Adrenal gland (tissue), 12 donors: ENCODE results near the gene MED20. TPM values are rescaled to one million over a fixed set of nuclear protein-coding genes. Genes with fewer than 3 reads are reported as not detected.

Experiments used
- DNase-seq, 7 donors: peaks; one replicate each; pipeline ENCODE4 v3.0.0-alpha.2; 2019 to 2020
- H3K27ac ChIP-seq, 5 donors: fragments of 200-600 bp; sonication (generic) in 4 of 5; 1 replicate in 3 of 5; 2 replicates in 2 of 5; pipeline versions ENCODE4 v1.5.1 to v1.8.0; 2016 to 2020; ENCODE audit warnings: mild to moderate bottlenecking in 1 of 5
- H3K27me3 ChIP-seq: fragments of 200-600 bp; 2 replicates; pipeline ENCODE4 v1.8.0; 2021
- H3K36me3 ChIP-seq, 2 donors: fragments of 200-600 bp; replicated peaks in 1 of 2; 1 replicate in 1 of 2; 2 replicates in 1 of 2; pipeline versions ENCODE4 v1.5.1 to v1.8.0; 2018 to 2022
- H3K4me1 ChIP-seq, 2 donors: fragments of 200-600 bp; replicated peaks in 1 of 2; 1 replicate in 1 of 2; 2 replicates in 1 of 2; pipeline versions ENCODE4 v1.5.1 to v1.8.0; 2018 to 2021
- H3K4me3 ChIP-seq, 4 donors: fragments of 200-600 bp; sonication (generic) in 3 of 4; one replicate each; pipeline ENCODE4 v1.5.1; 2016 to 2018
- H3K9me3 ChIP-seq, 3 donors: fragments of 200-600 bp; sonication (generic) in 1 of 3; replicated peaks in 1 of 3; 1 replicate in 2 of 3; 2 replicates in 1 of 3; pipeline versions ENCODE4 v1.5.1 to v1.8.0; 2016 to 2021
- CTCF ChIP-seq, 6 experiments: fragments of 450-650 bp in 4 of 6; fragments of 200-600 bp in 2 of 6; sonication (generic) in 1 of 6; IDR thresholded peaks; 1 replicate in 5 of 6; 2 replicates in 1 of 6; pipeline versions ENCODE4 v1.5.1 to v1.8.0; 2016 to 2021; ENCODE audit warnings: antibody characterized with exemption in 6 of 6, mild to moderate bottlenecking in 2 of 6, moderate library complexity in 1 of 6
- POLR2A ChIP-seq, 2 donors: fragments of 450-650 bp; IDR thresholded peaks; one replicate each; pipeline ENCODE4 v1.6.1; 2017; ENCODE audit warnings: antibody characterized with exemption in 2 of 2, mild to moderate bottlenecking in 2 of 2, moderate library complexity in 1 of 2
- WGBS, 4 donors: extraction: QIAGEN DNeasy Blood & Tissue Kit in 2 of 4; methylation state at CpG; one replicate each; pipeline versions ENCODE4 v1.1.5 to v1.1.7; 2013 to 2017; 5-methylcytosine and 5-hydroxymethylcytosine counted together
- intact Hi-C, 2 donors: fragments of 100-400 bp; cut with DNase I; formaldehyde crosslinking; loops; one replicate each; pipeline versions ENCODE4 v1.14.1 to v1.15.0; 2022 to 2023
- polyA plus RNA-seq, 3 donors: library from polyadenylated mRNA; stranded (reverse); fragments of 200-250 nt in 2 of 3; fragments of 350-450 nt in 1 of 3; fragmentation: Illumina TruSeq in 1 of 3; extraction: RNeasy Lipid Tissue Mini Kit (QIAGEN cat#74804) in 1 of 3; gene quantifications; one replicate each; pipeline ENCODE4 v1.2.3, GENCODE V29; 2013 to 2014
- total RNA-seq, 9 donors: library from RNA; depleted of rRNA in 4 of 9; stranded (reverse); fragments of >200 nt in 4 of 9; fragments of 120-200 nt in 1 of 9; fragmentation: NEBNext Ultra II Directional in 1 of 9; extraction: Animal tissue kit (Norgen Biotek cat#: 25700) in 1 of 9; gene quantifications; one replicate each; pipeline versions ENCODE4 v1.1.0 to v1.2.4, GENCODE V29; 2013 to 2023
- donor health status: healthy with polysubstance abuse.
- donor health status: Bipolar disorder and iron deficiency.
- donor health status: DM: yes; HTN: yes; CAD: no.
- donor health status: DM: no; HTN: no; CAD: no.
- donor health status: DM: no; HTN: no; CAD: no.
- donor health status: DM: yes; HTN: yes; CAD: no.

Gene MED20
- total and polyA plus RNA-seq, 12 donors = 8.2 to 36.5 (median 23.1) TPM

- H3K27me3 ChIP-seq = no peaks in the 10 kb centered on the region
- H3K4me1 ChIP-seq = peaks cover 8% of the 10 kb centered on the region in 2 donors
- no peak for DNase-seq
- TF ChIP-seq CTCF (IDR thresholded peaks at IDR 0.05) (no peak), POLR2A (IDR thresholded peaks at IDR 0.05) (no peak)
- H3K36me3 ChIP-seq = peaks cover 0 to 11% of the 10 kb centered on the region in 2 donors
- no peak overlapping the region for H3K4me3 ChIP-seq
- no peak overlapping the region for H3K27ac ChIP-seq
- no peaks in the 10 kb centered on the region for H3K9me3 ChIP-seq
- whole genome bisulfite sequencing, 4 donors = 63 to 81% (median 77%) methylated on average over 1 of the region's 1 CpG
- intact Hi-C loops = no loop called here
Observed at GRCh38 chr6:41900861-41901260, 20.1 kb downstream of the MED20 start.

GRCh38 chr6:41896281-41896680 lies 24.7 kb downstream of the MED20 start:
- DNase-seq = no peak
- H3K27ac ChIP-seq = peak overlapping the region in 4 of 5 donors; percentile 24 to 84 (median 74)
- no peak for TF ChIP-seq POLR2A (IDR thresholded peaks at IDR 0.05)
- no peak for TF ChIP-seq CTCF (IDR thresholded peaks at IDR 0.05)
- peaks cover 13 to 21% of the 10 kb centered on the region in 2 donors for H3K4me1 ChIP-seq
- H3K9me3 ChIP-seq = no peaks in the 10 kb centered on the region
- intact Hi-C loops = no loop called here
- 31 to 44% (median 37%) methylated on average over 3 of the region's 3 CpGs for WGBS, 4 donors
- peak overlapping the region in 2 of 4 donors; percentile 92 to 96 for H3K4me3 ChIP-seq
- no peaks in the 10 kb centered on the region for H3K36me3 ChIP-seq
- H3K27me3 ChIP-seq = no peaks in the 10 kb centered on the region

GRCh38 chr6:41895300-41896233 lies 25.4 kb downstream of the MED20 start, which contains the start of gene USP49:
USP49 (minus strand) TSS chr6:41895375; CDS start chr6:41806983, 88,392 bp downstream.
- peak within 1 kb of the TSS; percentile 83 to 96 (median 89) for H3K4me3 ChIP-seq
- no peaks in the 10 kb centered on the region for H3K36me3 ChIP-seq
- DNase-seq = peak; percentile 77 to 92 (median 89)
- no peaks in the 10 kb centered on the region for H3K27me3 ChIP-seq
- TF ChIP-seq CTCF (IDR thresholded peaks at IDR 0.05) = no peak
- intact Hi-C loops = no loop called here
- no peaks in the 10 kb centered on the region for H3K9me3 ChIP-seq
- peaks cover 13 to 21% of the 10 kb centered on the region in 2 donors for H3K4me1 ChIP-seq
- peak within 1 kb of the TSS; percentile 24 to 84 (median 68) for H3K27ac ChIP-seq
- WGBS, 4 donors = 0 to 1% (median 0%) methylated on average over 25 to 55 of the region's 55 CpGs
